IPS-18a (cell line): ENCODE results near the gene MARS2.
"Not testable (repeated sequence)": the region's sequence is repeated elsewhere in the genome, so short reads cannot be mapped to it uniquely, and the experiment has no call there.

ENCODE experiments used
- H3K27ac ChIP-seq: one replicate; pipeline ENCODE4 v1.5.1; 2013; ENCODE audit warnings: low read length
- H3K27me3 ChIP-seq: one replicate; pipeline ENCODE4 v1.6.1; 2013; ENCODE audit warnings: mild to moderate bottlenecking, low read length; ENCODE audit not compliant: control insufficient read depth, insufficient read depth
- H3K36me3 ChIP-seq: one replicate; pipeline ENCODE4 v1.6.1; 2013; ENCODE audit warnings: low read depth, low read length; ENCODE audit not compliant: control insufficient read depth
- H3K4me1 ChIP-seq: one replicate; pipeline ENCODE4 v1.6.1; 2013; ENCODE audit warnings: low read depth, low read length; ENCODE audit not compliant: control insufficient read depth
- H3K4me3 ChIP-seq: one replicate; pipeline ENCODE4 v1.5.1; 2013; ENCODE audit warnings: low read length
- H3K9ac ChIP-seq: one replicate; pipeline ENCODE4 v1.6.1; 2013; ENCODE audit warnings: mild to moderate bottlenecking, low read length, moderate library complexity
- H3K9me3 ChIP-seq: one replicate; pipeline ENCODE4 v1.6.1; 2013; ENCODE audit warnings: low read depth, low read length; ENCODE audit not compliant: control insufficient read depth

The MARS2 gene

DNA sequence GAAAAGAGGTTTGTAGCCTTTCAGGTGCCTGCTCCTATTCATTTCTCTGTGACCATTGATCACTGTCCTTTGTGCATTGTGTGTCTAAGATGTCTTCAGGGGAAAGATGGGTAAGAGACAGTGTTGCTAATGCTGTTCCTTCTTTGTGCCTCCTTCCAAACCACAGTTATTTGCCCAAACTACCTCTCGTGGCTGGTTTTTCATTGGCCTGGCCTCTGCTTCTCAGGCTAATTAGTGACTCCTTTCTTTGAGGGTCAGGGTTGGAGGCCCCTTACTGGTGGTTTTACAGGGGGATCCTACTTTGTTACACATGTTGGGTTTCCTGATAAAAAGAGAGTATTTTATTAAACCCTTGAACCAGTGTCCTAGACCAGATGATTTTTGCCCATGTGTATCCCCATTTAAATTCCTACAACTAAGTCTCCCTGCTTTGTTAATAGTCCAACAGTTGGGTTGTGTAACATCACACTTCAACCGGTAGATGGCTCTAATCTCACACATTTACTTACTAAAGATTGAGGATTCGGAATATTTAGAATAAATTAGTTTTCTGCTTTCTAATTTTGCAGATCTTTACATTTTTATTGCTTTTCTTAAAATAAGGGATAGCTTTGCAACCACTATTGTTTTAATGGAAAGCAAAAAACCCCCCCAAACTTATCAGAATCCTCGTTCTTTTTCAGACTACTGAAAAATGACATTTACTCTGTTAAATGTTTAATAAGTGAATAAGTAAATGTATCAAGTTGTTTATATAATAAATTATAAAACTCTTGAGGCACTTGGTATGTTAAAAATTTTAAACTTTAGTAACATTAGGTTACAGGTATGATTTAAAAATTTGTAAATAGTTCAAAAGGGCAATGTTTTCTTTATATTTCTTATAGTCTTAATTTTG lies 2.4 kb downstream of the MARS2 start:
- H3K27ac ChIP-seq = no peak overlapping the region
- H3K27me3 ChIP-seq = no peaks in the 10 kb centered on the region
- H3K9me3 ChIP-seq = no peaks in the 10 kb centered on the region
- peaks cover 15% of the 10 kb centered on the region for H3K4me1 ChIP-seq
- peak overlapping the region; percentile 24 for H3K9ac ChIP-seq
- H3K4me3 ChIP-seq = peak overlapping the region; percentile 89
- peaks cover 18% of the 10 kb centered on the region for H3K36me3 ChIP-seq

- Histone ChIP-seq H3K4me3 (peak overlapping the region; percentile 89), H3K36me3 (peaks cover 20% of the 10 kb centered on the region)
These were observed 3.2 kb downstream of the MARS2 start for GRCh38 chr2:197708331-197708730.

DNA sequence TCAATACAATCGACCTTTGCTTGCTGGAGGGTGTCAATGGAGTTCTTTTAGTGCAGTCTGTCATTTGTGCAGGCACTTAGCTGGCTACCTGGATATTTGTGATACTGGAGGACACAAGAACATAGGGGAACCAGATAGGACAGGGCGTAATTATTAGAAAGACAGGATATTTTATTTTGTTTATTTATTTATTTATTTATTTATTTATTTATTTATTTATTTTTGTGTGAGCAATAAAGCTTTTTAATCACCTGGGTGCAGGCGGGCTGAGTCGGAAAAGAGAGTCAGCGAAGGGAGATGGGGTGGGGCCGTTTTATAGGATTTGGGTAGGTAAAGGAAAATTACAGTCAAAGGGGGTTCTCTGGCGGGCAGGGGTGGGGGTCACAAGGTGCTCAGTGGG lies 4.0 kb downstream of the MARS2 start:
- H3K9me3 ChIP-seq, H3K27me3 ChIP-seq, H3K9ac ChIP-seq, H3K27ac ChIP-seq: not testable (repeated sequence)
- Histone ChIP-seq H3K4me3 (peak overlapping the region; percentile 89), H3K4me1 (peaks cover 12% of the 10 kb centered on the region), H3K36me3 (peaks cover 22% of the 10 kb centered on the region)

More at GRCh38 chr2:197708331-197708730, 3.2 kb downstream of the MARS2 start:
- Histone ChIP-seq H3K27me3 (no peaks in the 10 kb centered on the region), H3K4me1 (peaks cover 15% of the 10 kb centered on the region), H3K9me3 (no peaks in the 10 kb centered on the region), H3K27ac (no peak overlapping the region), H3K9ac (no peak overlapping the region)

DNA sequence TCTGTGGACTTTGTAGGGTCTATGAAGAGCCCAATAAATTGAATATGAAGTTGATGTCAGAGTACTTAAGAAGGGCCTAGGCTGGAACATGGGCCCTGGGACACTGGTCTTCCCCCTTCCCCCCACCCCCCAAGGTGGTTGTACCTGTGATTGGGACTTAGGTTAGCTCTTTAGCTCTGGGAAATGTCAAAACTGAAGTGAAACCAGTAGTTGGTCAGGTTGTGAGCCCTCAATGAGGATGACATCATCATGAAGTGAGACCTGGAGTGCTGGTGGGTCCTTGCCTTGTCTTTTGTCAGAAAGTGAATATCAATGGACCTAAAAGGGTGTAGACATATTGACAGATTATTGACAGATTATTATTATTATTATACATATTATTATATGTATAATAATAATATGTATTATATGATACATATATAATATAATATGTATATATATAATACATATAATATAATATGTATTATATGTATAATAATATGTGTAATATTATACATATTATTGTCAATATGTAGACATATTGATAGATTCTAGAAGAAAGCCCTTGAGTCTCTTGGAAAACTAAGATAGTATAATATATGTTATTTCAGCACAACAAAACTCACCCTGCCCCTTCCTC lies 5.4 kb downstream of the MARS2 start:
- Histone ChIP-seq H3K4me3 (no peak overlapping the region), H3K27me3 (no peaks in the 10 kb centered on the region), H3K9me3 (no peaks in the 10 kb centered on the region), H3K27ac (no peak overlapping the region), H3K4me1 (peaks cover 4% of the 10 kb centered on the region), H3K9ac (no peak overlapping the region), H3K36me3 (peaks cover 22% of the 10 kb centered on the region)

- Histone ChIP-seq H3K9ac (no peak overlapping the region), H3K4me3 (no peak overlapping the region), H3K27me3 (no peaks in the 10 kb centered on the region), H3K36me3 (peaks cover 22% of the 10 kb centered on the region), H3K4me1 (peaks cover 4% of the 10 kb centered on the region), H3K27ac (no peak overlapping the region), H3K9me3 (no peaks in the 10 kb centered on the region)
These were observed 6.4 kb downstream of the MARS2 start for GRCh38 chr2:197711578-197711977.

DNA sequence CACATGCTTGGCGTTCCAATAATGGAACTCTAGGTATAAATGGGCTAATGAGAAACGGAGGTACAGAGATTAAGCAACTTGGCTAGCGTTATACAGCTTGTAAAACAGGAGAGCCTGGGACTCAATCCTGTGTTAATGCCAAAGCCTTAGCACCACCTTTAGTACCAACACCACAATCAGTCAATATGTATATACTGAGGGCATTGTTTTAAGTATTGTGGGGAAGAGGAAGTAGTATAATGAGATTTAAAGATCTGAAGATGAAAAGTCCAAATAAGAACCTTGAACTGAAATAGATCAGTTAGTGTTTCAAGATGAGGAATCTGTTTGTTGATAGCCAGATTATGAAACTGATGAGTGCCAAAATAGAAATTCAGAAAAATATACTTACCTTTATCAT lies 8.1 kb downstream of the MARS2 start:
- H3K9me3 ChIP-seq = no peaks in the 10 kb centered on the region
- no peaks in the 10 kb centered on the region for H3K27me3 ChIP-seq
- peaks cover 22% of the 10 kb centered on the region for H3K36me3 ChIP-seq
- peaks cover 4% of the 10 kb centered on the region for H3K4me1 ChIP-seq
- H3K4me3 ChIP-seq = no peak overlapping the region
- no peak overlapping the region for H3K9ac ChIP-seq
- no peak overlapping the region for H3K27ac ChIP-seq

GRCh38 chr2:197717863-197718262 lies 12.7 kb downstream of the MARS2 start:
- no peaks in the 10 kb centered on the region for H3K4me1 ChIP-seq
- H3K27me3 ChIP-seq = no peaks in the 10 kb centered on the region
- H3K9ac ChIP-seq = no peak overlapping the region
- H3K4me3 ChIP-seq = no peak overlapping the region
- H3K9me3 ChIP-seq = no peaks in the 10 kb centered on the region
- no peak overlapping the region for H3K27ac ChIP-seq
- H3K36me3 ChIP-seq = peaks cover 3% of the 10 kb centered on the region

DNA sequence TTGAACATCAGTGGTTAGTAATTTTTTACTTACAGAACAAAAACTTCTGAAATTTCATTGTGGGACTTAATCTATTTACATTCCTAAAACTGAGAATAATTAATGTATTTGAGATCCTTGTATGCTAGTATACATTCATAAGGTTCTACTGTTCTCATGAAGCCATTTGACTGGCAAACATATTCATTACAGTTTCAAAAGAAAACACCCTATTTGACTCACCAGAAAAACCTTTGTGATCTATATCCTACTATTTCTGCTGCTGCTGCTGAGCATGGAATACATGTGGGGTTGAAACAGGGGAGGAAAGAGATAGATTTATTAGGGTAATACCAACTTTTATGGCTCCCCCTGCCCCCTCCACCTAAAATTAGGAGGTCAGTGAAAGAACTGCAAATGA lies 21.8 kb downstream of the MARS2 start:
- Histone ChIP-seq H3K9ac (no peak overlapping the region), H3K4me1 (no peaks in the 10 kb centered on the region), H3K36me3 (no peaks in the 10 kb centered on the region), H3K27ac (no peak overlapping the region), H3K9me3 (no peaks in the 10 kb centered on the region), H3K4me3 (no peak overlapping the region), H3K27me3 (no peaks in the 10 kb centered on the region)

- not testable (repeated sequence) for H3K4me1 ChIP-seq, H3K27me3 ChIP-seq, H3K9me3 ChIP-seq, H3K27ac ChIP-seq, H3K9ac ChIP-seq, H3K36me3 ChIP-seq, H3K4me3 ChIP-seq
These were observed 23.7 kb downstream of the MARS2 start for GRCh38 chr2:197728555-197729544.

DNA sequence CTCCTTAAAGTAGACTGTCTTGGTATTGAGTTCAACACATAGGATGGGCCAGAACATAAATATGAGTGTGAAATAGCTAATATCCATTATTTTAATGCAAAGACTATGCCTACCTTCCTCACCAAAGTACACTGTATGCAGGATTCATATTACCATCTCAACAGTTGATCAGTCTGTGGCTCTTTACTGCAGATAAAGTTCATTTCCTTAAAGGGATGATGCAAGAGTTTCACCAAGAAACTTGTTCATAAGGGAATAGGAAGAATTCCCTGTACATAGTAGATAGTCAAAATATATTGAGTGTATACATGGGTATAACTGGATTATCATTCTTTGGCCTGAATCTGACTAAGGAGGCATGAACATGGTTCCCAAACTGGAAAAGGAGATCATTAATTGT lies 35.0 kb downstream of the MARS2 start:
- Histone ChIP-seq H3K36me3 (no peaks in the 10 kb centered on the region), H3K9me3 (no peaks in the 10 kb centered on the region), H3K9ac (no peak overlapping the region), H3K4me1 (no peaks in the 10 kb centered on the region), H3K27ac (no peak overlapping the region), H3K4me3 (no peak overlapping the region), H3K27me3 (no peaks in the 10 kb centered on the region)
